HG02943 (cell line): ENCODE results near the gene OARD1.
"Not testable (repeated sequence)": the region's sequence is repeated elsewhere in the genome, so short reads cannot be mapped to it uniquely, and the experiment has no call there.

ENCODE experiments used
- ATAC-seq: cut with Tn5 transposase; IDR thresholded peaks from one replicate; pipeline ENCODE4 v1.9.1; 2021; ENCODE audit warnings: mild to moderate bottlenecking, low read depth, moderate library complexity; ENCODE audit not compliant: unreplicated experiment

The OARD1 gene, protein sequence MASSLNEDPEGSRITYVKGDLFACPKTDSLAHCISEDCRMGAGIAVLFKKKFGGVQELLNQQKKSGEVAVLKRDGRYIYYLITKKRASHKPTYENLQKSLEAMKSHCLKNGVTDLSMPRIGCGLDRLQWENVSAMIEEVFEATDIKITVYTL

DNA sequence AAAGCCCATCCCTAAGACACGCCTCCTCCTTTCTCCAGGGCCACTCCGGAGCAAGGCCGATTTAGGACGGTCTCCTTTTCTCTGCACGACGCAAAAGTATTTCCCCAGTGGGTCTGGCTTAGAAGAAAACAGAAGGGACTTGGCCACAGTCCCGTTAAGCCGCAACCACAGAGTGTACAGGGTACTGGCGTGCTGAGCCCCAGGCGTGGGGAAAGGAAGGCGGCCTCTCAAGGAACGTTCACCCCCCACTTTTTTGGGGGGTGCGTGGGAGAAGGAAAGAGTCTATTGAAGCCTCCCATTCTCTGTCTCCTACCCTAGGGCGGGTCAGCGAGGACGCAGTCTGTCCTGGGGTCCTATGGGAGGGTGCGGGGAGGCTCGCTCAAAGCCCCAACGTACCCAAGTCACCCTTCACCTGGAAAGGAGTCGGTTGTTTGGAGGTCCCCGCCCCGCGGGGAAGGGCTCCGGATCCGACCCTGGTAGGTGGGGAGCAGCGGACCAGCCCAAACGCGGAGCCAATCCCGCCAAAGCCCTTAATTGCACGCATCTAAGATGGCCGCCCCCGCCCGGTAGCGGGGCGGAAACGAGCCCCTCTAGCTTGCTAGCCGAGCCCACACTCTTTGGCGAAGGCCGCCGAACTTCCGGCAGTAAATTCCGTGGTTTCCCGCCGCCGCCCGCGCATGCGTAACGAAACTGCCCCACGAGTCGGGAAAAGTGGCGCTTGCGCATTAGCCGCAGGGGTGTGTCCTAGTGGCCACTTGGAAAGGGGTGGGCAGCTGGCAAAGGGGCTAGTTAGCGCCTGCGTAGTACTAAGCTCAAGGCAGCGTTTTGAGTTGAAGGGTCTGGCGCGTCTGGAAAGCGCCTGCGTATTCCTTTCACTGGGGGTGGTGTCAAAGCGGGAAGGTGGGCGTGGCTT lies at the start of gene OARD1:
Gene OARD1, minus strand, starts transcription at position 434 of the 913 bp plus-strand sequence. CDS start 722 bp downstream, outside the sequence.
- ATAC-seq = peak; percentile 64

DNA sequence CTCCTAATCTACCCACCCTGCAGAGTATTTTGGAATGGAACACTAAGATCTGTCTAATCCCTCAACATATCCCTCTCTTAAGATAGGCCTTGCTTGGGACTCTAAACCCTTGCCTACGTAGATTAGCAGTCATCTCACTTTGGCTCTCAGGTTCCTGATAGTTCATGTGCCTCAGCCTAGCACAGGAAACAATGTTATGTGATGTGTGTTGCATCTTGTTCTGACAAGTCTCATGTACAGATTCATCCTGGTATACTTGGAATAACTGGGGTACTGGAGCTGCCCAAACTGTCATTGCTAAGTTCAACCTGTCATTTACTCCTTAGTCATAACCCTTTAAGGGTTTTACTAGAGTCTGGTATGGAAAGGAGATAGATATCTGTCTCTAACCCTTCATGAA lies 47.9 kb upstream of the OARD1 start:
- no peak for ATAC-seq

DNA sequence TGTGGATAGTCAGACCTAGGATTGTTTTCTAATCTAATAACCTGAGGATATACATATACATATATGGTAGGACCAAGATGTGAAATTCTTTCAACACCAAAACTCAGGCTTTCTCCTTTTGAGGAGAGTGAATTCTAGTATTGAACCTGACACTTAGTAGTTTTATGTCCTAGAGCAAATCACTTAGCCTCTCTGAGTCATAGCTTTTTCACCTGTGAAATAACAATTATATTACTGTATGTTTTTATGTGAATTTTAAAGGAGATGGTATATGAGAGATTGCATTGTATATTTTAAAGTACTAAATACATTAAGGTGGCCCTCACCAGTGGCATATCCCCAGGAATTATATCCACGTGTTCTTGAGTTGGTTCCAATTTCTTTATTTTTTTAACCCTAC lies 47.4 kb upstream of the OARD1 start:
- no peak for ATAC-seq

DNA sequence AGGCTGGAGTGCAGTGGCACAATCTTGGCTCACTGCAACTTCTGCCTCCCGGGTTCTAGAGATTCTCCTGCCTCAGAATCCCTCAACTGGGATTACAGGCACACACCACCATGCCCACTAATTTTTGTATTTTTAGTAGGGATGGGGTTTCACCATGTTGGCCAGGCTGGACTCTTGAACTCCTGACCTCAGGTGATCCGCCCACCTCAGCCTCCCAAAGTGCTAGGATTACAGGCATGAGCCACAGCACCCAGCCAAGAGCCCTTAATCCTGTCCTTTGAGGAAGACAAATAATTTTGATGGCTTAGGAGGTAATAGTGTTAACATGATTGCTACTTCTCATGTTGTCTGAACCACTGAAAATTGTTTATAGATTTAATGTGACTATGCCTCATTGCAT lies 42.9 kb upstream of the OARD1 start:
- not testable (repeated sequence) for ATAC-seq

DNA sequence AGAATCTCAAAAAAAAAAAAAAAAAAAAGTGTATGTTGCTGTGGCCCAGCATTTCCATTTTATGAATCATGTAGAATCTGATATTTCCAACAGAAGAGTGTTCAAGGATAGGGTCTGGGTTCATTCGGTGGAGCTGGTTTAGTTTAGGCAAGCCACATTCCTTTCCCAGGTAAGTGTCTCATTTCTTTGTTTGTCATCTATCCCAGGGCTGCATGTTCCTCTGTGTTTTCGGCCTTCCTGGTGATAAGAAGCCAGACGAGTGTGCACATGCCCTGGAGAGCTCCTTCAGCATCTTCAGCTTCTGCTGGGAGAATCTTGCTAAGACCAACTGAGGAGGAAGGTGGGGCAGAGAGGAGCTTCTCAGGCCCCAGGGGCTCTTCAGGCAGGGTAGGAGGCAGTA lies 38.9 kb upstream of the OARD1 start:
- no peak for ATAC-seq

DNA sequence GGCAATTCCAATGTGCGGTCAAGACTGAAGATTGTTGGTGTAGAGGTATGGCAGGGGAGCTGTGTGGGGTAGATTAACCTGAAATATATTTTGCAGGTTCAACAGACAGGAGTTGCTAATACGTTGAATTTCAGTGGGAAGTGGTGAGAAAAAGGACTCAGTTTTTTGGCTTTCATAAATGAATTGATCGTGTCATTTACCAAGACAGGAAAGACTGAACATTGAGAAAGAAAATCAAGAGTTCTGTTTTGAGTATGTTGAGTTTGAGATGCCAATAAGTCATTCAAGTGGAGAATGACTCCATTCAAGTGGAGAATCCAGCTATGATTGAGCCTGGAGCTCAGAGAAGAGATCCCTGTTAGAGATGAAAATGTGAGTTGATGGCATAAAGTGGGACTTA lies 31.7 kb upstream of the OARD1 start:
- no peak for ATAC-seq

DNA sequence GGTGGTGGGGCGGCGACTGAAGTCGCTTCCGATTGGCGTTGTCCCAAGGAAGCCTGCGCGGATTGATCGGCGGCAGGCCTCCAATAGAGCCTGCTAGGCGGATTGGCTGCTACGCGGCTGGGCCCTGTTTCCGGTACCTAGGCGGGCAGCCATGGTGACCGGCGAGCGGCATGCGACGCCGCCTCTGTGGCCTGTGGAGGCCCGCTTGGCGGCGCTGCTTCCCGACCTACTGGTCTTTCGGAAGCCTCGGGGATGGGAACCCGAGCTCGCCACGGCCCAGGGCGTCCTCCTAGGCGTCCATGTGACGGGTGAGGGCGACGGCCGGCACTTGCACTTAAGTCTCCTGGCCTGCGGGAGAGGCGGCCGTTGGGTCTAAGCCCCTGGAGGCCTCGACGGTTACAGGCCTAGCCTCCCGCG lies 28.7 kb upstream of the OARD1 start:
- no peak for ATAC-seq

DNA sequence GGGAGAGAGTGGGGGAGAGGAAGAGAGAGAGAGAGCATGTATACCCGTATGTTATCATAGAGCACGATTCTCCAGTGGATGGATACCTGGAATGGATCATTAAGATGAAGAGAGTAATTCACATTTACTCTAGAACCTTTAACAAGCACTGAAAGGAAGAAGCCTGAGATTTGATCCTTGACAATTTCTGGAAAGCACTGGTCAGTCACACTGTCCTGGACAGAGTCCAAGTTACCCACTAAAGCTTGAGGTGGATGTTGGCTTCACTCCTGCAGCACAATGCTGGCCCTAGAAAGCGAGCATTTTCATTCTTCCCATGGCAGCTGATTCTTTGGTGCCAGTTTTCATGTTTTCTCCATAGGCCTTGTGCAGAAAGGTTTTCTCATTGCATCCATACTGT lies 26.2 kb upstream of the OARD1 start:
- no peak for ATAC-seq

DNA sequence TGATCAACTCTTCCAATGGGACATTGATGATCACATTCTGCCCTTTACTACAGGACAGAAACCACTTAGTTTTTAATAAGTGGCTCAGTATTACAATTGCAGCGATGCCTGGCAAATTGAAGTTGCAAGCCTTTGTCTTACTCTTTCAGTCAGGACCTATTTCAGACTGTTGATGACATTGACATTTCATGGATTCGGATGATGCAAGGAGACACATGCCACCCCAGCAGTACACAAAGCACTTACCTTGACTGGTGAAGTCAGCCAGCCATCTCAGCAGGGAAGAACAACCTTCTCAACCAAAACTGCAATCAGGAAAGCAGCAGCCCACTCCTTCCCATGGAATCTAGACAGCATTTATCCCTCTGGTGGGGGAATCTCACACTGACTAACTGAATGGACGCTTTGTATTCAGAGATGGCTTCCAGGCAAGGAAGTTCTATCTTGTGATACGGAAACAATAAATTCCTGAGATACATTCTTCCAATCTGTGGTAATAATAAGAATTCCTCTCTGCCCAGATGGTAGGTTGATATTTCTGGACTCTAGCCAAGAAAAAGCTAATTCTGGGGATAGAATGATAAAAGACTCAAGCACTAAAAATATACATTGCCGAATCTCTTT lies 25.4 kb upstream of the OARD1 start:
- no peak for ATAC-seq

DNA sequence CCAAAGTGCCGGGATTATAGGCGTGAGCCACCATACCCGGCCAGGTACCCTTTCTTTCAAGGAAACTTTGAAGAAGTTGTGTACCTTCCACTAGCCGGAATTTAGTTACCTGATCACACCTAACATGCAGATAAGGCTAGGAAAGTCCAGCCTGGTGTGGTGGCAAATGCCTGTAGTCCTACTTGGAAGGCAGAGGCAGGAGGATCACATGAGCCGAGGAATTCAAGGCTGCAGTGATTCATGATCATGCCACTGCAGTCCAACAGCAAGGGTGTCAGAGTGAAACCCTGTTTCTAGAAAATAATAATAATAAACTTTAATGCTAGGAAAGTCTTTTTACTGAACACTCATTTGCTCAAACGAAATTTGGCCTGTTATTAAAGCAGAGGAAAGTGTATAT lies 21.6 kb upstream of the OARD1 start:
- ATAC-seq = no peak

DNA sequence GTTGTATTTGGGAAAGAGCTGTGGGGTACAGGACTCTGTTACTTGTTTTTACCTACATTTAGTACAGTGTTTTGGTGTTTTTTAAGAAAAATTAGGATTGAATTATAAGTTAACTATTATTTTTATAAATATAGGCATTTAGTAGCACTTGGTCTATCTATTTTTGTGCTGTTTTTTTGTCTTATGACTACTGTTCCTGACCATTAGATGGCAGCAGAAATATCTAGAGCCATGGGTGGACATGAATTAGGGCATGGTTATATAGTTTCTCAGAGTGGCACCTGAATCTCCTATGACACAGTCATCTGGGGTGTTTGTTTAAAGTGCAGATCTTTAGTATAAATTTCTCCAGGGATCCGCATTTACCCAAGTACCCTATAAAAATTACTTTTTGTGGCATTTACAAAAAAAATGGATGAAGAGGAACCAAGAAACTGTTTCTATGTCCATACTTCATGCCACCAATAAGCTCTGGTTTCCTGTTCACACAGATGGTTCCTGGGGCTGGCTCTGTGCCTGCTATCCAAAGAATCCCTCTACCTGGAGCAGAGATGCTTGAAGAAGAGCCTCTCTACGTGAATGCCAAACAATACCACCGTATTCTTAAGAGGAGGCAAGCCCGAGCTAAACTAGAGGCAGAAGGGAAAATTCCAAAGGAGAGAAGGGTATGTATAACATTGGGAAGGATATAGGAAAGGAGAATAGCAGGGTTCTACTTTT lies 20.4 kb upstream of the OARD1 start:
- no peak for ATAC-seq

DNA sequence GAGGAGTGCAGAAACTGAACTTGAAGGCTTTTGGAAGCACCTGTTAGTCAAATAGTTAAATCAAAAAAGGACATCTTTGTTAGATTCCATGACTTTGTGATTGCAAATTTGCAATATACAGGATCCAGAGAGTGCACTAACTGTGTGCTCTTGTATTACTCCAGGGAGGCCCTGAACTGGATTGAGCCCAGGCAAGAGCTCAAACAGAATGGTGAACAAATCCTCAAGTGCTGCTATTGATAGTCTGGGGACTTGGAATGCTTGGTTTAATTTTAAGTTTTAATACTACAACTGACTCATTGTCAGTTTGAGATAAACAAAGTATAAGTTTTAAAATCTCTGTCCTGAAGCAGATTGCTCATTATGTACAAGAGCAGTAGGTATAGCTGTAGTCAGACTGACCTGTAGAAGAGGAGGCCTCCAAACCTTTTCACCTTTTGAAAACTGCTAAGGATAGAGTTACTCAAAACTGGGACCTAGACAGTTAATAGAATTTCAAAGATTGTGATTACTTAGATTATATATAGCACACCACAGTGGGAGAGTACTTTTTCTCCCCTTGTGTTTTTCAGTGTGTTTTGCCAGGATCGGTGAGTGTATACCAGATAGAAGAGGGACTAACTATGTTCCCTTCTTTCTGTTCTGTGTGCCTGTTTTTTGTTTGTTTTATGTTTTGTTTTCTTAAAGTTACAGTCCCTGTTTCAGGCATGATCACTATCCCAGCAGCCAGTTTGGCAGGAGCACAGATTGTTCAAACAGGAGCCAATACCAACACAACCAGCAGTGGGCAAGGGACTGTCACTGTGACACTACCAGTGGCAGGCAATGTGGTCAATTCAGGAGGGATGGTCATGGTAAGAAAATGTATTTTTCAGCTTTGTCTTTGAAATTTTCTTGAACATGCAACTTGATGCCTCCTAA lies 18.9 kb upstream of the OARD1 start:
- no peak for ATAC-seq

DNA sequence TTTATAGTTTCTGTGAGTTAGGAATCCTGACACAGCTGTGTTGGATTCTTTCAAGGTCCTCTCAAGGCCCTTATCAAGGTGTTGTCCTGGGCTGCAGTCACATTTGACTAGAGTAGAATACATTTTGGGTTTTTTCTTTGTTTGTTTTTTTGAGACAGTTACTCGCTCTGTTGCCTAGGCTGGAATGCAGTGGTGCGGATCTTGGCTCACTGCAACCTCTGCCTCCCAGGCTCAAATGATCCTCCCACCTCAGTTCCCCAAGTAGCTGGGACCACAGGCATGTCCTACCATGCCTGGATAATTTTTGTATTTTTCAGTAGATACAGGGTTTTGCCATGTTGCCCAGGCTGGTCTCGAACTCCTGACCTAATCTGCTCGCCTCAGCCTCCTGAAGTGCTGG lies 16.3 kb upstream of the OARD1 start:
- ATAC-seq = no peak

DNA sequence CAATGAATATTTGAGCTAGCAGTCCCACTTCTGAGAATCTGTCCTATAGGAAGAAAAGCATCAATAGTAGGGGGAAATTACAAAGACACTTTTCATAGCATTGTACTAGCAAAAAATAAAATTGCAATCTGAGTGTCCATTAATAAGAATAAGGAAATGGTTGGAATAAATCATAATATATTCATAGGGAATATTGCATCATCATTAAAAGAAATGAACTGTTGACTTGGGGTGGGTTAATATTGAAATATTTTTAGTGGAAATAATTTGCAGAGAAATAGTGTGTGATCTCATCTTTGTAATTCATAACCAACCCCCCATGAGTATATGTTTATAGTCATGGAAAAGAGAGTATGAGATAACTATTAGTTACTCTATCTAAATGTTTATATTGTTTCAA lies 13.0 kb upstream of the OARD1 start:
- no peak for ATAC-seq

DNA sequence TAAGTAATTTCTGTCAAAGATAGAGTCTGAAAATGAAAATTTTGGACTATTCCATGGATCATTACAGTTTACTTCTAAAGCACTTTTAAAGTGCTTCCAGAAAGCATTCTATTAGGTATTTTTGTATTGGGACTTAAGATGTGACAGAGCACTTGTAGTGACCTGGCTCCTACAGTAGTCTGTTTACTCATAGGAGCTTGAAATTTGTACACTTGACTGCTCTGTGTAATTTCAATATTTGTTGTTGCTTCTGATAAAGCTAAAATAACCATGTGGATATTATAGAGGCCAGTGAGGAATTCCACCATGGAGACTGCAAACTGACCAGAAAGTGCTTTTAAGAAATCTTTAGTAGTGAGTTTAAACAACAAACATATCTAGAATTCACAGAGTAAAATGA lies 10.9 kb upstream of the OARD1 start:
- no peak for ATAC-seq

DNA sequence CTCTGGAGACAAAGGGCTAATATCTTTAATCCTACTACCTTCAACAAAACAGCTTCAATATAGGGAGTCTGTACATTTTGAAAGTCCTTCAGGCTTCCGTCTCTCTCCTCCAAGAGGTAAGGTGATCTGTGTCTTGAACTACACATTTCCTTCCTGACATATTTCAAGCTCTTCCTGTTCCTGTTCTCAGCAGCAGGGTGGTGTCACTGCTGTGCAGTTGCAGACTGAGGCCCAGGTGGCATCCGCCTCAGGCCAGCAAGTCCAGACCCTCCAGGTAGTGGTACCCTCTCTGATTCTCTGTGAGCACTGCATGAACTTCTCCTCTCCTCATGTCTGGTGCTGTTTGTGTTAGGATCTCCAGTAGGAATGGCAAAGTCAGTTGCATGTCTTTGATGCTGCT lies 8.5 kb upstream of the OARD1 start:
- ATAC-seq = no peak

DNA sequence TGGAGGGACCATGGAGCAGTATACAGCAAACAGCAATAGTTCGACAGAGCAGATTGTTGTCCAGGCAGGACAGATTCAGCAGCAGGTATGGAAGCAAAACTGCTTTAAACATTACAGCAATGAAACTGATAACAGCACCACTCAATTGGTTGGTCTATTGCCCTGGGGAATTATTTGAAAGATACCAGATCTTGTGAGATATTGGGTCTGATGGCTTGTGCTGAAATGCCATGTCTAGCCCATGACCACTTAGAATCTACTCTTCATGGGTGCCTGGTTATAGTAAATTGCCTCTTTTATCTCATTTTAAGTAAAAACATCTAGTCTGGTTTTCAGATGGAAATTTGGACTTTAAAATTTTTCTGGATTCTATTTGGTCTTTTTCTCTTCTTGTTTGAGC lies 6.9 kb upstream of the OARD1 start:
- no peak for ATAC-seq

DNA sequence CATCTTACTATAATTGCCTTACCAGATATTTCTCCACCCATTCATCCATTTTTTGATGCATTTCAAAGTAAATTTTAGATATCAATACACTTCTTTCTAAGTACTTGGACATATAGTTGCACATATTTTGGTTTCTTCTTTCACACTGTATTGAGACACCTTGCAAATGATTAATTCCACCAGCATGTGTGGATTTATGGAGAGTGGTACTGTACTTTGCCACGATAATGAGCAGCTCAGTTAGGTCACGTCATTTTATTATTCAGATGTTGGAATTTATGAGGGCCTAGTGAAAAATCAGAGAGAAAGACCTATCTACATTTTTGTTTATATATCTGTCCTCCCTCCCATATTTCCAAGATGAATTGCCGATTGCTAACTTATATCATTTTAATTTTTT lies 5.9 kb upstream of the OARD1 start:
- ATAC-seq = no peak

DNA sequence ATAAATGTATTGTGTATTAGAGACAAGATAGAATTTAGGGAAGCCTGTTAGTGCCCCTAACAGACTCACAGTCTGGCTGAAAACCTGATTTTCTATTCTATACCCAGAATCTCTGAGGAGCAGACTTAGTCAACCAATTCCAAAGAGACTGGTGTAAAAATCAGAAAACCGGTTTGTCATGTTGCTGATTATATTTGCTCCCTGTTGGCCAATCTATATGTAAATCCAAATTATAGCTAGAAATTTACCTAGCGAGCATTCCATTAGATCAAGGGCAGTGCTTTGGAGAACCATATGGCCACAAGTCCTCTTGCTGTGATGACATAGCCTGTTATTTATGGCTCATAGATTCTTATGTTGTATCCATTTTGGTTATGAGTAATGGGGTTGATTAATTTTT lies 5.4 kb upstream of the OARD1 start:
- ATAC-seq = no peak
